GM12873 (cell line): Measurements from ENCODE around the gene HGS.

Experiments
- TF ChIP-seq, protein P1 (sequence below): IDR thresholded peaks from 2 replicates; pipeline ENCODE4 v1.5.1; 2012; ENCODE audit warnings: low read depth, mild to moderate bottlenecking, moderate library complexity, low read length, control low read depth; ENCODE audit not compliant: insufficient read depth; ENCODE audit errors: missing control alignments

HGS gene

DNA sequence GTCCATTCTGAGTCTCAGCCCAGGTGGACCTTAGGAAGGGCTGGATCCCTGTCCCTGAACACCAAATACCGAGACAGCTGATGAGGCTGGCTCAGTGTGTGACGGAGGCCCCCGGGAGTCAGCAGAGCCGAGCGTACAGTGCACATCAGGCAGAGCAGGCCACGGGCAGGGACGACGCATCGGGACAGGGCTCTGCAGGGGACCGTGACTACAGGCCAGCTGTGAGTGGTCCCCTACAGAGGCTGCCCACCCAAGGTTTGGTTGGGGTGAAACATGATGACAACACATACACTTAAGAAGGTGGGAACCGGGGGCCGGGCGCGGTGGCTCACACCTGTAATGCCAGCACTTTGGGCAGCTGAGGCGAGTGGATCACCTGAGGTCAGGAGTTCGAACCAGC, 10.9 kb upstream of the HGS start:
- TF ChIP-seq, protein P1, sequence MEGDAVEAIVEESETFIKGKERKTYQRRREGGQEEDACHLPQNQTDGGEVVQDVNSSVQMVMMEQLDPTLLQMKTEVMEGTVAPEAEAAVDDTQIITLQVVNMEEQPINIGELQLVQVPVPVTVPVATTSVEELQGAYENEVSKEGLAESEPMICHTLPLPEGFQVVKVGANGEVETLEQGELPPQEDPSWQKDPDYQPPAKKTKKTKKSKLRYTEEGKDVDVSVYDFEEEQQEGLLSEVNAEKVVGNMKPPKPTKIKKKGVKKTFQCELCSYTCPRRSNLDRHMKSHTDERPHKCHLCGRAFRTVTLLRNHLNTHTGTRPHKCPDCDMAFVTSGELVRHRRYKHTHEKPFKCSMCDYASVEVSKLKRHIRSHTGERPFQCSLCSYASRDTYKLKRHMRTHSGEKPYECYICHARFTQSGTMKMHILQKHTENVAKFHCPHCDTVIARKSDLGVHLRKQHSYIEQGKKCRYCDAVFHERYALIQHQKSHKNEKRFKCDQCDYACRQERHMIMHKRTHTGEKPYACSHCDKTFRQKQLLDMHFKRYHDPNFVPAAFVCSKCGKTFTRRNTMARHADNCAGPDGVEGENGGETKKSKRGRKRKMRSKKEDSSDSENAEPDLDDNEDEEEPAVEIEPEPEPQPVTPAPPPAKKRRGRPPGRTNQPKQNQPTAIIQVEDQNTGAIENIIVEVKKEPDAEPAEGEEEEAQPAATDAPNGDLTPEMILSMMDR: no peak

DNA sequence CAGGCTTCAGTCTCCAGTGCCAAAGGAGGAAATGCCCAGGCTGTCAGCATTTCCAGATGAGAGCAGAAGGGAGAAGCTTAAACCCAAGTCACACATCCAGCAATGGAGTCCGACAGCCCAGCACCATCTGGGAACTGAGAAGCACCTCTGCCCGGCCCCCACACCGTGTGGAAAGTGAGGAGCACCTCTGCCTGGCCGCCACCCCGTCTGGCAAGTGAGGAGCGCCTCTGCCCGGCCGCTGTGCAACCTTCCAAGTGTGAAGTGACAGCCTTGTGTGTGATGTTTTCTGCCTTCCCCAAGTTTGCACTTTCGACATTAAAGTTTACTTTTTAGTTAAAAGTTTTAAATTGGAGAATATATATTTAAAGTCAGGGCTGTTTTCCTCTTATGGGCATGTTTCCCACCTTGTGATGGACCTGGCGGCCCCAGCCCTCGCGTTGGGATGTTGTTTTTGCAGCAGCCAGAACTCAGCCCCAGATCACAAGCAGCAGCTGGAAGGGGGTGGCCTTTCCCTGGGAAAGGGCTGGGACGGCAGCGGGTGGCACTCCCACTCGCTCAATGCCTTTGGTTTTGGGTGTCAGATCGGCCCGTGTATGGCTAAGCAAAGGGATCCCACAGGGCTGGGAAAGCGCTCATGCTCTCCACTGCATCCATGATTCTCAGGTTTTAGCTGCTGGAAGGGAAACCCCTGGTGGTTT, 10.1 kb upstream of the HGS start:
- TF ChIP-seq, protein P1: no peak

DNA sequence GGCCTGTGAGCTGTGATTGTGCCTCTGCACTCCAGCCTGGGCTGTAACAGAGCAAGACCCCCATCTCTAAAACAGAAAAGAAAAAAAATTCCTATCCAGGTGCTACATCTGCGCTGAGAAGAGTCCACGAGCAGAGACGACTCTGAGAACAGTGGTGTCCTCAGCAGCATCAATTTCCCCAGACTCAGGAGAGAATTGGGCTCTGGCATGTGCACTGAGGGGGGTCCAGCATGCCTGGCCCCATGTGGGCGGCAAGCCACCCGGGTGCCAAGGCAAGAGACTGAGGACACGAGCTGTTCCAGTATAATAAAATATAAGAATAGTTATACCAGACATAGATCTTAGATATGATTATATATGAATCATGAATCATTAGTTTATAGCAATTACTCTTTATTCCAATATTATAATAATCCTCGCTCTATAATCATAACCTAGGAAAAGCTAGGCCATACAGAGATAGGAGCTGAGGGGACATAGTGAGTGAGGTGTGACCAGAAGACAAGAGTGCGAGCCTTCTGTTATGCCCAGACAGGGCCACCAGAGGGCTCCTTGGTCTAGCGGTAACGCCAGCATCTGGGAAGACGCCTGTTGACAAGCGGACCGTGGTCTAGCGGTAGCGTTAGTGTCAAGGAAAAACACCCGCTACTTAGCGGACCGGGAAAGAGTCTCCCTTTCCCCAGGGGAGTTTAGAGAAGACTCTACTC, 8.1 kb upstream of the HGS start:
- TF ChIP-seq, protein P1: peak; percentile 53

DNA sequence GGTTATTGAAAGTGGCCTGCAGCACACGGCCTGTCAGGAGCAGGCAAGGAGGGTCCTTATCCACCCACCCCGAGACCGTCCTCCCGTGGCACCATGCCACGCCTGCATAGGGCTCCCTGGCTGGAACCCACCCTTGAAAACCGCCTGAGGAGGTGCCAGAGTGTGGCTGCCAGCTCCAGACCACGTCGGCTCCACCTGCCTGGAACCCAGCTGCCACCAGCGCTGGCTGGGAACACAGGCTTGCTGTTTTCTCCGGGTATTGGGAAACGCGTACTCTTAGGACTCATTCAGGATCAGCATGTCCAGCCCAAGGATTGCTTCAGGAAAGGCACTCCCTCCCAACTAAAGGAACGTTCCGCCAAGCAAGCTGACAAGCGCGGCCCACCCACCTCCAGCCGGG, 6.9 kb upstream of the HGS start:
- TF ChIP-seq, protein P1: no peak

DNA sequence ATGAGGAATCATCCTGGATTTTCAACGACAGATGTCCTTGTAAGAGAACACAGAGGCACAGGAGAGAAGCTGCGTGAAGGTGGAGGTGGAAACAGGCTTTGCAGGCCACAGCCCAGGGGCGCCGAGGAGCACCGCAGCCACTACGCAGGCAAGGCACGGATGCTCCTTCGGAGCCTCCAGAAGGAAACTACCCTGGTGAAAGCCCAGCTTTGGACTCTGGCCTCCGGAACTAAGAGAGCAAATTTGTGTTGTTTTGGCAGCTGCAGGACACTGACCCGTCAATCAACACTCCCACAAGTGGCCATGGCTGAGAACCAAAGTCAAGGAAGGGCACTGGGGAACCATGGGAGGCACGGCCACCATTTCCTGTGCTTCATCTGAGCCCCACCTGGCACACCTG, 3.7 kb upstream of the HGS start:
- TF ChIP-seq, protein P1: no peak

DNA sequence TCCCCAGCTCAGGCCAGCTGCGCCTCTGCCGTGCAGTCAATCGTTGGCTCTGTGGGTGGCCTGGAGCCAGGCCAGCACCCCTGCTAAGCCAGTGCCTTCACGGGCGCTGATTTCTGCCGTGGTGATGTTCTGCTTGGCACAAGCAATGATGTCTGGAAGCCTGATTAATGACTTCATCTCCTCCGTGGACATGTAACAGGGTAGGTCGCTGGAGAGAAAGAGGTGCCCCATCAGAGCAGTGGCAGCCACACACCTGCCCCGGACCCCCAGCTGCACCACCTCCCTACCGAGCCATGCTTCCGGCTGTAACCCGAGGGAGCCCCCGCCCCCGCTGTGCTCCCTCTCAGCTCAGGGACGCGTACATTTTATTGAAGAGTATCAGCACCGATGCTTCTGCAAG, 2.1 kb upstream of the HGS start:
- TF ChIP-seq, protein P1: no peak

DNA sequence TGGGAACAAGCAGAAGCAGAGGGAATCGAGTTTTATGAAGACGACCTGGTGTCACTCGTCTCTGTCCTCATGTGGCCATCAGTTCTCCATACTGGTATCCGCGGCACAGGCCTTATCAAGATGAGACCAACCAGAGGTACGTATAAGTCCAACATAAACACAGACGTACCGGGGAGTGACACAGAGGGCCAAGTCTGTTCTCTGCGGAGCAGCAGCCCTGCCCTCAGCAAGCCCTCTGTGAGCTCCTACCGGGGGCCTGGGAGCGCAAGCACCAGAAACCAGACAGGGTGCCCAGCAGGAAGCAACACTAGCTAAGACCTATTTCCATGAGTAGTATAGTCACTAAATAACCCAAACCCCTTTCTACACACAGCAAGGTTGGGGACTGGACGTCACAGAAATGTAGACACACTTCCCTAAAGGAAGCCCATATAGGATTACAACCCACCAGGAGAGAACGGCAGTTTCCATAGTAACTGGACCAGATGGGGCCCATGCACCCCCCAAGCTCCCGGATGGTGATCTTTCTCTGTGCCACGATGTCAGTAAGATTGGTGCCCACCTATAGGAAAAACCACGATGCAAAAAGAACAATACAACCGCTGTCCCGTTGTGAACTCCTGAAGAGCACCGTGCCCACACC, 1.1 kb upstream of the HGS start:
- TF ChIP-seq, protein P1: no peak
